Sigmoid colon (tissue), 7 donors: Measurements from ENCODE around the gene ZFPM1. TPM values are rescaled to one million over a fixed set of nuclear protein-coding genes. Genes with fewer than 3 reads are reported as not detected.
A peak's percentile ranks its signal among the peaks of the same experiment; 100 is the strongest.

ENCODE experiments used
- DNase-seq: peaks from one replicate; pipeline ENCODE4 v3.0.0-alpha.2; 2019
- H3K27ac ChIP-seq, 4 donors: fragments of 200-600 bp; sonication (generic); one replicate each; pipeline ENCODE4 v1.5.1; 2016 to 2019; ENCODE audit warnings: mild to moderate bottlenecking in 1 of 4
- H3K27me3 ChIP-seq, 3 donors: fragments of 200-600 bp; sonication (generic); one replicate each; pipeline ENCODE4 v1.5.1; 2019; ENCODE audit warnings: mild to moderate bottlenecking in 1 of 3
- H3K36me3 ChIP-seq, 4 donors: fragments of 200-600 bp; sonication (generic); one replicate each; pipeline ENCODE4 v1.5.1; 2016 to 2019
- H3K4me1 ChIP-seq, 4 donors: fragments of 200-600 bp; sonication (generic); one replicate each; pipeline ENCODE4 v1.5.1; 2017 to 2019
- H3K4me3 ChIP-seq, 4 donors: fragments of 200-600 bp; sonication (generic); one replicate each; pipeline ENCODE4 v1.5.1; 2017 to 2019; ENCODE audit warnings: mild to moderate bottlenecking in 2 of 4, moderate library complexity in 1 of 4
- H3K9me3 ChIP-seq, 4 donors: fragments of 200-600 bp in 3 of 4; sonication (generic) in 3 of 4; one replicate each; pipeline versions ENCODE4 v1.5.1 to v1.6.1; 2013 to 2019
- CTCF ChIP-seq, 4 experiments: fragments of 450-650 bp in 3 of 4; fragments of 200-600 bp in 1 of 4; IDR thresholded peaks; one replicate each; pipeline ENCODE4 v1.5.1; 2016 to 2019; ENCODE audit warnings: antibody characterized with exemption in 4 of 4, mild to moderate bottlenecking in 3 of 4, moderate library complexity in 2 of 4
- EP300 ChIP-seq, 4 donors: sonication (generic); formaldehyde crosslinking; IDR thresholded peaks; one replicate each; pipeline ENCODE4 v1.6.1; 2017; ENCODE audit warnings: antibody characterized with exemption in 4 of 4
- POLR2A ChIP-seq, 2 donors: fragments of 450-650 bp; IDR thresholded peaks; one replicate each; pipeline ENCODE4 v1.6.1; 2016; ENCODE audit warnings: antibody characterized with exemption in 2 of 2, mild to moderate bottlenecking in 2 of 2, moderate library complexity in 2 of 2
- POLR2AphosphoS5 ChIP-seq, 4 donors: sonication (generic); formaldehyde crosslinking; IDR thresholded peaks; one replicate each; pipeline ENCODE4 v1.6.1; 2017; ENCODE audit warnings: antibody characterized with exemption in 4 of 4
- WGBS, 2 donors: extraction: QIAGEN DNeasy Blood & Tissue Kit; methylation state at CpG; one replicate each; pipeline ENCODE4 v1.1.7; 2013; 5-methylcytosine and 5-hydroxymethylcytosine counted together
- intact Hi-C: fragments of 100-400 bp; cut with DNase I; formaldehyde crosslinking; loops from one replicate; pipeline ENCODE4 v1.15.1; 2023
- polyA plus RNA-seq, 3 donors: library from polyadenylated mRNA; stranded (reverse); fragments of 200-250 nt; gene quantifications; one replicate each; pipeline ENCODE4 v1.2.3, GENCODE V29; 2013
- total RNA-seq, 4 donors: library from RNA; depleted of rRNA; stranded (reverse); fragments of >200 nt; gene quantifications; one replicate each; pipeline ENCODE4 v1.1.0, GENCODE V29; 2016
- donor health status: healthy with polysubstance abuse.
- donor health status: Bipolar disorder and iron deficiency.
- donor health status: healthy.

ZFPM1 gene
- total and polyA plus RNA-seq, 7 donors = 0.27 to 3.7 (median 0.66) TPM

GRCh38 chr16:88526008-88526905 is 73.2 kb downstream of the ZFPM1 start:
- H3K9me3 ChIP-seq = no peaks in the 10 kb centered on the region
- TF ChIP-seq POLR2AphosphoS5 (IDR thresholded peaks at IDR 0.05) = no peak
- no peak for TF ChIP-seq POLR2A (IDR thresholded peaks at IDR 0.05)
- TF ChIP-seq CTCF (IDR thresholded peaks at IDR 0.05) = no peak
- TF ChIP-seq EP300 (IDR thresholded peaks at IDR 0.05) = no peak
- intact Hi-C loops = no loop called here
- H3K4me1 ChIP-seq = peaks cover 0 to 24% (median 13%) of the 10 kb centered on the region in 4 donors
- 53 to 71% methylated on average over 29 of the region's 29 CpGs for WGBS, 2 donors
- H3K4me3 ChIP-seq = no peak overlapping the region
- H3K27ac ChIP-seq = no peak overlapping the region
- peaks cover 8 to 44% (median 35%) of the 10 kb centered on the region in 3 donors for H3K27me3 ChIP-seq
- DNase-seq = no peak
- peaks cover 0 to 3% (median 0%) of the 10 kb centered on the region in 4 donors for H3K36me3 ChIP-seq

- 83 to 84% methylated on average over 9 of the region's 9 CpGs for WGBS, 2 donors
- TF ChIP-seq EP300 (IDR thresholded peaks at IDR 0.05) (no peak), POLR2AphosphoS5 (IDR thresholded peaks at IDR 0.05) (no peak), POLR2A (IDR thresholded peaks at IDR 0.05) (no peak), CTCF (IDR thresholded peaks at IDR 0.05) (no peak)
- Histone ChIP-seq H3K4me1 (peaks cover 0 to 25% (median 13%) of the 10 kb centered on the region in 4 donors), H3K27ac (no peak overlapping the region), H3K4me3 (no peak overlapping the region), H3K27me3 (peaks cover 8 to 38% (median 33%) of the 10 kb centered on the region in 3 donors), H3K9me3 (no peaks in the 10 kb centered on the region), H3K36me3 (peaks cover 0 to 3% (median 0%) of the 10 kb centered on the region in 4 donors)
- intact Hi-C loops = loop anchor here (1.0 kb wide), 1 partner anchor 84 kb away; no protein-coding TSS in a partner anchor
- DNase-seq = no peak
These were observed 73.8 kb downstream of the ZFPM1 start for GRCh38 chr16:88526906-88527185.

- intact Hi-C loops = loop anchor here (1.0 kb wide), 1 partner anchor 84 kb away; no protein-coding TSS in a partner anchor
- H3K27me3 ChIP-seq = peaks cover 8 to 32% (median 28%) of the 10 kb centered on the region in 3 donors
- 26 to 35% methylated on average over 32 of the region's 32 CpGs for WGBS, 2 donors
- H3K4me3 ChIP-seq = no peak overlapping the region
- DNase-seq = peak; percentile 84
- no peak overlapping the region for H3K27ac ChIP-seq
- no peaks in the 10 kb centered on the region for H3K9me3 ChIP-seq
- H3K4me1 ChIP-seq = peaks cover 0 to 30% (median 15%) of the 10 kb centered on the region in 4 donors
- peaks cover 0 to 3% (median 0%) of the 10 kb centered on the region in 4 donors for H3K36me3 ChIP-seq
- peak; percentile 41 to 86 (median 72) for TF ChIP-seq CTCF (IDR thresholded peaks at IDR 0.05)
- no peak for TF ChIP-seq EP300 (IDR thresholded peaks at IDR 0.05)
- no peak for TF ChIP-seq POLR2AphosphoS5 (IDR thresholded peaks at IDR 0.05)
- TF ChIP-seq POLR2A (IDR thresholded peaks at IDR 0.05) = no peak
These were observed 74.3 kb downstream of the ZFPM1 start for GRCh38 chr16:88527186-88527936.

GRCh38 chr16:88527937-88528743 is 75.1 kb downstream of the ZFPM1 start:
- Histone ChIP-seq H3K27me3 (peaks cover 8 to 25% (median 20%) of the 10 kb centered on the region in 3 donors), H3K36me3 (peaks cover 0 to 3% (median 0%) of the 10 kb centered on the region in 4 donors), H3K27ac (no peak overlapping the region), H3K4me1 (peaks cover 0 to 38% (median 22%) of the 10 kb centered on the region in 4 donors), H3K4me3 (no peak overlapping the region), H3K9me3 (no peaks in the 10 kb centered on the region)
- TF ChIP-seq CTCF (IDR thresholded peaks at IDR 0.05) (no peak), EP300 (IDR thresholded peaks at IDR 0.05) (no peak)
- intact Hi-C loops = loop anchor here (1.0 kb wide), 1 partner anchor 85 kb away; no protein-coding TSS in a partner anchor
- DNase-seq = no peak
- 74 to 80% methylated on average over 30 of the region's 30 CpGs for WGBS, 2 donors
